Liver (tissue), 9 donors: ENCODE measurements around the gene PKP3. TPM values are rescaled to one million over a fixed set of nuclear protein-coding genes. Genes with fewer than 3 reads are reported as not detected.

Source experiments
- DNase-seq: peaks from one replicate; pipeline ENCODE4 v3.0.0-alpha.2; 2017; ENCODE audit warnings: low spot score
- H3K27ac ChIP-seq, 2 donors: one replicate each; pipeline ENCODE4 v1.7.0; 2013; ENCODE audit warnings: inconsistent platforms in 2 of 2, low read length in 2 of 2, control low read depth in 1 of 2, low read depth in 1 of 2, mild to moderate bottlenecking in 1 of 2
- H3K27me3 ChIP-seq, 4 donors: one replicate each; pipeline versions ENCODE4 v1.6.1 to v1.7.0; 2013; ENCODE audit warnings: low read length in 3 of 4, inconsistent platforms in 1 of 4, mild to moderate bottlenecking in 1 of 4, moderate library complexity in 1 of 4; ENCODE audit not compliant: control insufficient read depth in 4 of 4, insufficient read depth in 4 of 4
- H3K36me3 ChIP-seq, 4 donors: one replicate each; pipeline versions ENCODE4 v1.6.1 to v1.7.0; 2013; ENCODE audit warnings: low read length in 3 of 4, mild to moderate bottlenecking in 3 of 4, low read depth in 1 of 4, moderate library complexity in 1 of 4; ENCODE audit not compliant: control insufficient read depth in 4 of 4, insufficient read depth in 3 of 4
- H3K4me1 ChIP-seq, 4 donors: one replicate each; pipeline versions ENCODE4 v1.6.1 to v1.7.0; 2013; ENCODE audit warnings: low read length in 3 of 4, mild to moderate bottlenecking in 3 of 4, moderate library complexity in 1 of 4; ENCODE audit not compliant: control insufficient read depth in 4 of 4, insufficient read depth in 4 of 4
- H3K4me3 ChIP-seq, 3 donors: one replicate each; pipeline versions ENCODE4 v1.6.1 to v1.7.0; 2013; ENCODE audit warnings: low read length in 3 of 3, control low read depth in 1 of 3, low read depth in 1 of 3, mild to moderate bottlenecking in 1 of 3
- H3K9ac ChIP-seq, 2 donors: one replicate each; pipeline ENCODE4 v1.7.0; 2013; ENCODE audit warnings: low read length in 2 of 2, mild to moderate bottlenecking in 2 of 2, moderate library complexity in 2 of 2, control low read depth in 1 of 2, low read depth in 1 of 2
- H3K9me3 ChIP-seq, 4 donors: one replicate each; pipeline versions ENCODE4 v1.6.1 to v1.7.0; 2013; ENCODE audit warnings: low read length in 3 of 4; ENCODE audit not compliant: control insufficient read depth in 4 of 4
- ATF3 ChIP-seq: IDR thresholded peaks from 2 replicates; pipeline ENCODE4 v1.6.1; 2016; ENCODE audit warnings: antibody characterized with exemption
- EGR1 ChIP-seq, 2 donors: IDR thresholded peaks; 2 replicates each; pipeline ENCODE4 v1.6.1; 2016 to 2018; ENCODE audit warnings: antibody characterized with exemption in 2 of 2, low read depth in 2 of 2
- FOXA1 ChIP-seq: IDR thresholded peaks from 2 replicates; pipeline ENCODE4 v1.6.1; 2016; ENCODE audit warnings: antibody characterized with exemption
- FOXA2 ChIP-seq: IDR thresholded peaks from 2 replicates; pipeline ENCODE4 v1.6.1; 2016; ENCODE audit warnings: antibody characterized with exemption
- GABPA ChIP-seq, 2 donors: IDR thresholded peaks in 1 of 2; conservative IDR thresholded peaks in 1 of 2; 2 replicates each; pipeline ENCODE4 v1.6.1; 2016; ENCODE audit warnings: antibody characterized with exemption in 2 of 2, mild to moderate bottlenecking in 1 of 2, moderate library complexity in 1 of 2
- JUND ChIP-seq, 2 donors: IDR thresholded peaks; 2 replicates each; pipeline ENCODE4 v1.6.1; 2016; ENCODE audit warnings: antibody characterized with exemption in 2 of 2
- NR2F2 ChIP-seq: IDR thresholded peaks from 2 replicates; pipeline ENCODE4 v1.6.1; 2016; ENCODE audit warnings: antibody characterized with exemption
- RAD21 ChIP-seq, 2 donors: IDR thresholded peaks; 2 replicates each; pipeline ENCODE4 v1.6.1; 2016; ENCODE audit warnings: antibody characterized with exemption in 2 of 2, mild to moderate bottlenecking in 2 of 2
- RXRA ChIP-seq, 2 donors: IDR thresholded peaks; 2 replicates each; pipeline ENCODE4 v1.6.1; 2017 to 2018; ENCODE audit warnings: antibody characterized with exemption in 2 of 2, mild to moderate bottlenecking in 1 of 2
- SP1 ChIP-seq: IDR thresholded peaks from 2 replicates; pipeline ENCODE4 v1.6.1; 2018; ENCODE audit warnings: antibody characterized with exemption, mild to moderate bottlenecking
- TAF1 ChIP-seq: conservative IDR thresholded peaks from 2 replicates; pipeline ENCODE4 v1.6.1; 2016; ENCODE audit warnings: antibody characterized with exemption, mild to moderate bottlenecking
- YY1 ChIP-seq: IDR thresholded peaks from 2 replicates; pipeline ENCODE4 v1.6.1; 2016; ENCODE audit warnings: antibody characterized with exemption, mild to moderate bottlenecking
- WGBS: extraction: QIAGEN DNeasy Blood & Tissue Kit; methylation state at CpG from one replicate; pipeline ENCODE4 v1.1.7; 2013; 5-methylcytosine and 5-hydroxymethylcytosine counted together
- polyA plus RNA-seq, 2 donors: library from polyadenylated mRNA; stranded (reverse) in 1 of 2; unstranded in 1 of 2; fragments of 200-250 nt in 1 of 2; fragments of >200 nt in 1 of 2; fragmentation: Nextera tagmentation in 1 of 2; extraction: Ambion mirVana in 1 of 2; gene quantifications; one replicate each; pipeline versions ENCODE4 v1.2.1 to v1.2.3, GENCODE V29; 2013 to 2015
- total RNA-seq, 2 donors: library from RNA; depleted of rRNA; stranded (reverse); fragments of >200 nt; gene quantifications; one replicate each; pipeline ENCODE4 v1.2.3, GENCODE V29; 2014
- TF ChIP-seq, protein P1 (sequence below): IDR thresholded peaks from 2 replicates; pipeline ENCODE4 v1.6.1; 2016; ENCODE audit warnings: antibody characterized with exemption
- TF ChIP-seq, protein P2 (sequence below): IDR thresholded peaks from 2 replicates; pipeline ENCODE4 v1.6.1; 2016; ENCODE audit warnings: antibody characterized with exemption
- TF ChIP-seq, protein P3 (sequence below): IDR thresholded peaks from 2 replicates; pipeline ENCODE4 v1.6.1; 2016; ENCODE audit warnings: antibody characterized with exemption, mild to moderate bottlenecking
- donor health status: healthy.
- donor health status: healthy.
- donor health status: healthy.
- donor health status: healthy.
- donor health status: healthy.

The PKP3 gene
- total and polyA plus RNA-seq, 4 donors = 0.08 to 0.37 (median 0.25) TPM; not detected in 1

DNA sequence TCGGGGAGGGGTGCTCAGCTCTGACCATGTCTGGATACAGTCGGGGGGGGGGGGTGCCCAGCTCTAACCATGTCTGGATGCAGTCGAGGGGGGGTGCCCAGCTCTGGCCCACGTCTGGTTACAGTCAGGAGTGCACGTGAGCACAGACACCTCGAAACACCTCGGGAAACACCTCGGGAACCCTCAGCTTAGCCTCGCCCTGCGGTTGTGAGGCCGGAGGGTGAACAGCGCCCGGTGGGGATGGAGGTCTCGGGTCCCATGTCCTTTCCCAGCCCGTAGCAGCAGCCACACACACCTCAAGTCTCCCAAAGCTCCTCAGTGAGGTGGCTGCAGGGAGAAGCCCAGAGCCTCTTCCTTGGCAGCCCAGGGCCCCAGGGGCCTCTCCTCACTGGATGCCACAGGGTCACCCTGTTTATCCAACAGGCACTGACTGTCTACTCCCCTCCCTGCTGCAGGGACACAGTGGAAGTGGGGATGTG, 18.7 kb downstream of the PKP3 start:
- 81% methylated on average over 15 of the region's 15 CpGs for WGBS
- Histone ChIP-seq H3K9me3 (no peaks in the 10 kb centered on the region), H3K27ac (no peak overlapping the region), H3K36me3 (no peaks in the 10 kb centered on the region), H3K27me3 (no peaks in the 10 kb centered on the region), H3K9ac (no peak overlapping the region), H3K4me3 (no peak overlapping the region), H3K4me1 (peaks cover 30 to 73% (median 44%) of the 10 kb centered on the region in 4 donors)
- DNase-seq = no peak
- TF ChIP-seq, protein P1, sequence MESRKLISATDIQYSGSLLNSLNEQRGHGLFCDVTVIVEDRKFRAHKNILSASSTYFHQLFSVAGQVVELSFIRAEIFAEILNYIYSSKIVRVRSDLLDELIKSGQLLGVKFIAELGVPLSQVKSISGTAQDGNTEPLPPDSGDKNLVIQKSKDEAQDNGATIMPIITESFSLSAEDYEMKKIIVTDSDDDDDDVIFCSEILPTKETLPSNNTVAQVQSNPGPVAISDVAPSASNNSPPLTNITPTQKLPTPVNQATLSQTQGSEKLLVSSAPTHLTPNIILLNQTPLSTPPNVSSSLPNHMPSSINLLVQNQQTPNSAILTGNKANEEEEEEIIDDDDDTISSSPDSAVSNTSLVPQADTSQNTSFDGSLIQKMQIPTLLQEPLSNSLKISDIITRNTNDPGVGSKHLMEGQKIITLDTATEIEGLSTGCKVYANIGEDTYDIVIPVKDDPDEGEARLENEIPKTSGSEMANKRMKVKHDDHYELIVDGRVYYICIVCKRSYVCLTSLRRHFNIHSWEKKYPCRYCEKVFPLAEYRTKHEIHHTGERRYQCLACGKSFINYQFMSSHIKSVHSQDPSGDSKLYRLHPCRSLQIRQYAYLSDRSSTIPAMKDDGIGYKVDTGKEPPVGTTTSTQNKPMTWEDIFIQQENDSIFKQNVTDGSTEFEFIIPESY = no peak
- TF ChIP-seq RXRA (IDR thresholded peaks at IDR 0.05) (no peak), YY1 (no peak), JUND (IDR thresholded peaks at IDR 0.05) (no peak)

GRCh38 chr11:413120-414081, 19.4 kb downstream of the PKP3 start:
- TF ChIP-seq NR2F2 = no peak
- TF ChIP-seq EGR1 (IDR thresholded peaks at IDR 0.05; ENCODE audit: low read depth in 2 of 2) = no peak
- no peak for TF ChIP-seq YY1
- TF ChIP-seq, protein P1 = no peak
- no peak for TF ChIP-seq FOXA2
- no peak for TF ChIP-seq TAF1
- TF ChIP-seq ATF3 = no peak
- TF ChIP-seq JUND (IDR thresholded peaks at IDR 0.05) = no peak
- no peak for TF ChIP-seq SP1
- TF ChIP-seq RAD21 (IDR thresholded peaks at IDR 0.05) = no peak
- WGBS = 72% methylated on average over 14 of the region's 14 CpGs
- Histone ChIP-seq H3K36me3 (no peaks in the 10 kb centered on the region), H3K27me3 (no peaks in the 10 kb centered on the region), H3K27ac (no peak overlapping the region), H3K9me3 (no peaks in the 10 kb centered on the region), H3K4me3 (no peak overlapping the region), H3K4me1 (peaks cover 27 to 67% (median 38%) of the 10 kb centered on the region in 4 donors), H3K9ac (no peak overlapping the region)
- no peak for DNase-seq

- H3K9me3 ChIP-seq = no peaks in the 10 kb centered on the region
- TF ChIP-seq, protein P2, sequence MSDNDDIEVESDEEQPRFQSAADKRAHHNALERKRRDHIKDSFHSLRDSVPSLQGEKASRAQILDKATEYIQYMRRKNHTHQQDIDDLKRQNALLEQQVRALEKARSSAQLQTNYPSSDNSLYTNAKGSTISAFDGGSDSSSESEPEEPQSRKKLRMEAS = no peak
- TF ChIP-seq, protein P3, sequence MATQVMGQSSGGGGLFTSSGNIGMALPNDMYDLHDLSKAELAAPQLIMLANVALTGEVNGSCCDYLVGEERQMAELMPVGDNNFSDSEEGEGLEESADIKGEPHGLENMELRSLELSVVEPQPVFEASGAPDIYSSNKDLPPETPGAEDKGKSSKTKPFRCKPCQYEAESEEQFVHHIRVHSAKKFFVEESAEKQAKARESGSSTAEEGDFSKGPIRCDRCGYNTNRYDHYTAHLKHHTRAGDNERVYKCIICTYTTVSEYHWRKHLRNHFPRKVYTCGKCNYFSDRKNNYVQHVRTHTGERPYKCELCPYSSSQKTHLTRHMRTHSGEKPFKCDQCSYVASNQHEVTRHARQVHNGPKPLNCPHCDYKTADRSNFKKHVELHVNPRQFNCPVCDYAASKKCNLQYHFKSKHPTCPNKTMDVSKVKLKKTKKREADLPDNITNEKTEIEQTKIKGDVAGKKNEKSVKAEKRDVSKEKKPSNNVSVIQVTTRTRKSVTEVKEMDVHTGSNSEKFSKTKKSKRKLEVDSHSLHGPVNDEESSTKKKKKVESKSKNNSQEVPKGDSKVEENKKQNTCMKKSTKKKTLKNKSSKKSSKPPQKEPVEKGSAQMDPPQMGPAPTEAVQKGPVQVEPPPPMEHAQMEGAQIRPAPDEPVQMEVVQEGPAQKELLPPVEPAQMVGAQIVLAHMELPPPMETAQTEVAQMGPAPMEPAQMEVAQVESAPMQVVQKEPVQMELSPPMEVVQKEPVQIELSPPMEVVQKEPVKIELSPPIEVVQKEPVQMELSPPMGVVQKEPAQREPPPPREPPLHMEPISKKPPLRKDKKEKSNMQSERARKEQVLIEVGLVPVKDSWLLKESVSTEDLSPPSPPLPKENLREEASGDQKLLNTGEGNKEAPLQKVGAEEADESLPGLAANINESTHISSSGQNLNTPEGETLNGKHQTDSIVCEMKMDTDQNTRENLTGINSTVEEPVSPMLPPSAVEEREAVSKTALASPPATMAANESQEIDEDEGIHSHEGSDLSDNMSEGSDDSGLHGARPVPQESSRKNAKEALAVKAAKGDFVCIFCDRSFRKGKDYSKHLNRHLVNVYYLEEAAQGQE = no peak
- TF ChIP-seq GABPA (IDR thresholded peaks at IDR 0.05 in 1 of 2, conservative IDR thresholded peaks at IDR 0.05 in 1 of 2) = no peak
- no peak for TF ChIP-seq FOXA1
- H3K4me3 ChIP-seq = peak overlapping the region in 2 of 3 donors; percentile 27 to 43
- no peaks in the 10 kb centered on the region for H3K36me3 ChIP-seq
- H3K9ac ChIP-seq = peak overlapping the region in 1 of 2 donors; percentile 64
- WGBS = 67% methylated on average over 9 of the region's 9 CpGs
- no peak overlapping the region for H3K27ac ChIP-seq
- no peaks in the 10 kb centered on the region for H3K27me3 ChIP-seq
- DNase-seq = no peak
- peaks cover 17 to 57% (median 30%) of the 10 kb centered on the region in 4 donors for H3K4me1 ChIP-seq
Observed at GRCh38 chr11:414318-414857, 20.4 kb downstream of the PKP3 start.
